Psoas muscle (tissue), 8 donors: ENCODE results near the gene CACNA2D1. TPM values are rescaled to one million over a fixed set of nuclear protein-coding genes. Genes with fewer than 3 reads are reported as not detected.
A peak's percentile ranks its signal among the peaks of the same experiment; 100 is the strongest.

Source experiments
- ATAC-seq, 4 donors: fragments of 200-7000 bp; cut with Tn5 transposase; one replicate each; pipeline ENCODE4 v1.9.1; 2020; ENCODE audit warnings: moderate library complexity in 3 of 4, mild to moderate bottlenecking in 2 of 4
- DNase-seq, 2 donors: peaks; one replicate each; pipeline ENCODE4 v3.0.0-alpha.2; 2020
- H3K27ac ChIP-seq: fragments of 200-600 bp; one replicate; pipeline ENCODE4 v1.8.0; 2022
- H3K27me3 ChIP-seq, 3 donors: fragments of 200-600 bp in 1 of 3; one replicate each; pipeline versions ENCODE4 v1.6.1 to v1.8.0; 2013 to 2022; ENCODE audit warnings: low read length in 2 of 3, mild to moderate bottlenecking in 2 of 3, moderate library complexity in 1 of 3; ENCODE audit not compliant: insufficient read depth in 3 of 3
- H3K36me3 ChIP-seq, 2 donors: fragments of 200-600 bp in 1 of 2; one replicate each; pipeline versions ENCODE4 v1.6.1 to v1.8.0; 2013 to 2022; ENCODE audit warnings: low read depth in 1 of 2, mild to moderate bottlenecking in 1 of 2, moderate library complexity in 1 of 2; ENCODE audit not compliant: insufficient read depth in 1 of 2
- H3K4me1 ChIP-seq: fragments of 200-600 bp; one replicate; pipeline ENCODE4 v1.8.0; 2022
- H3K4me3 ChIP-seq: fragments of 200-600 bp; one replicate; pipeline ENCODE4 v1.8.0; 2022; ENCODE audit warnings: mild to moderate bottlenecking
- H3K9me3 ChIP-seq: fragments of 200-600 bp; one replicate; pipeline ENCODE4 v1.8.0; 2022
- CTCF ChIP-seq: fragments of 200-600 bp; IDR thresholded peaks from one replicate; pipeline ENCODE4 v1.8.0; 2022; ENCODE audit warnings: antibody characterized with exemption
- WGBS, 3 donors: extraction: QIAGEN DNeasy Blood & Tissue Kit; methylation state at CpG; one replicate each; pipeline versions ENCODE4 v1.1.6 to v1.1.7; 2013; 5-methylcytosine and 5-hydroxymethylcytosine counted together
- intact Hi-C, 2 donors: fragments of 100-400 bp; cut with DNase I; formaldehyde crosslinking; loops; one replicate each; pipeline versions ENCODE4 v1.11.0 to v1.14.2; 2022
- polyA plus RNA-seq, 3 donors: library from polyadenylated mRNA; stranded (reverse); fragments of 200-250 nt; gene quantifications; one replicate each; pipeline ENCODE4 v1.2.3, GENCODE V29; 2013
- total RNA-seq, 4 donors: library from RNA; stranded (reverse); fragmentation: NEBNext Ultra II Directional in 2 of 4; extraction: Animal tissue kit (Norgen Biotek cat#: 25700) in 2 of 4; gene quantifications; one replicate each; pipeline versions ENCODE4 v1.2.1 to v1.2.4, GENCODE V29; 2021 to 2023
- donor health status: healthy with polysubstance abuse.
- donor health status: DM: no; HTN: no; CAD: no; lungs with moderate emphysema.
- donor health status: Bipolar disorder and iron deficiency.
- donor health status: healthy.
- donor health status: DM: yes; HTN: yes; CAD: no.
- donor health status: DM: no; HTN: no; CAD: no.
- donor health status: DM: no; HTN: no; CAD: no.
- donor health status: DM: yes; HTN: yes; CAD: no.

CACNA2D1 gene
- total and polyA plus RNA-seq, 7 donors, result 10.2 to 167 (median 97.5) TPM

GRCh38 chr7:82229164-82229563 is 214.4 kb downstream of the CACNA2D1 start:
- DNase-seq (no peak), ATAC-seq (peak; percentile 68 to 91 (median 83))
- H3K4me1 ChIP-seq, result peaks cover 22% of the 10 kb centered on the region
- no peak overlapping the region for H3K4me3 ChIP-seq
- no peaks in the 10 kb centered on the region for H3K36me3 ChIP-seq
- intact Hi-C loops, result no loop called here
- peak overlapping the region; percentile 48 for H3K27ac ChIP-seq
- TF ChIP-seq CTCF, result no peak
- no peaks in the 10 kb centered on the region for H3K27me3 ChIP-seq
- WGBS, 3 donors, result 55 to 62% (median 58%) methylated on average over 2 of the region's 2 CpGs
- no peaks in the 10 kb centered on the region for H3K9me3 ChIP-seq

- intact Hi-C loops, result no loop called here
- Histone ChIP-seq H3K9me3 (no peaks in the 10 kb centered on the region), H3K4me3 (no peak overlapping the region), H3K4me1 (peaks cover 12% of the 10 kb centered on the region), H3K27ac (no peak overlapping the region), H3K36me3 (no peaks in the 10 kb centered on the region), H3K27me3 (no peaks in the 10 kb centered on the region)
- WGBS, 3 donors, result 94 to 98% (median 95%) methylated on average over 3 of the region's 3 CpGs
- TF ChIP-seq CTCF, result no peak
- ATAC-seq (no peak), DNase-seq (no peak)
These were observed 217.4 kb downstream of the CACNA2D1 start for GRCh38 chr7:82226191-82226590.

- TF ChIP-seq CTCF, result no peak
- intact Hi-C loops, result no loop called here
- 71 to 86% (median 76%) methylated on average over 6 of the region's 6 CpGs for WGBS, 3 donors
- Histone ChIP-seq H3K4me3 (no peak overlapping the region), H3K36me3 (no peaks in the 10 kb centered on the region), H3K4me1 (peaks cover 14% of the 10 kb centered on the region), H3K27me3 (no peaks in the 10 kb centered on the region), H3K27ac (no peak overlapping the region), H3K9me3 (no peaks in the 10 kb centered on the region)
- DNase-seq (no peak), ATAC-seq (no peak)
These were observed 219.0 kb downstream of the CACNA2D1 start for GRCh38 chr7:82224529-82224928.

GRCh38 chr7:82223580-82223979 is 220.0 kb downstream of the CACNA2D1 start:
- ATAC-seq (no peak), DNase-seq (no peak)
- Histone ChIP-seq H3K4me3 (no peak overlapping the region), H3K27ac (no peak overlapping the region), H3K4me1 (peaks cover 14% of the 10 kb centered on the region), H3K27me3 (no peaks in the 10 kb centered on the region), H3K9me3 (no peaks in the 10 kb centered on the region), H3K36me3 (no peaks in the 10 kb centered on the region)
- intact Hi-C loops, result no loop called here
- no peak for TF ChIP-seq CTCF
- 61 to 76% (median 64%) methylated on average over 3 of the region's 3 CpGs for WGBS, 3 donors

- TF ChIP-seq CTCF, result no peak
- WGBS, 3 donors, result 42 to 55% (median 42%) methylated on average over 9 of the region's 9 CpGs
- H3K9me3 ChIP-seq, result no peaks in the 10 kb centered on the region
- H3K4me1 ChIP-seq, result peaks cover 14% of the 10 kb centered on the region
- H3K27me3 ChIP-seq, result no peaks in the 10 kb centered on the region
- no peak overlapping the region for H3K27ac ChIP-seq
- DNase-seq, result no peak
- intact Hi-C loops, result no loop called here
- peak in 3 of 4 donors; percentile 28 to 63 (median 56) for ATAC-seq
- no peak overlapping the region for H3K4me3 ChIP-seq
- no peaks in the 10 kb centered on the region for H3K36me3 ChIP-seq
These were observed 222.4 kb downstream of the CACNA2D1 start for GRCh38 chr7:82221152-82221674.
